Myometrial cell (primary cell): ENCODE results near the gene OR1G1. TPM values are rescaled to one million over a fixed set of nuclear protein-coding genes. Genes with fewer than 3 reads are reported as not detected.

Experiments used
- total RNA-seq: library from RNA; depleted of rRNA; stranded (reverse); fragments of >200 nt; gene quantifications from 2 replicates; pipeline ENCODE4 v1.2.3, GENCODE V29; 2015

The OR1G1 gene
- total RNA-seq, result not detected in 2 replicates

GRCh38 chr17:3127451-3127850, at the start of gene OR1G1:
Gene OR1G1 (minus strand): TSS chr17:3127551. CDS start chr17:3127551, 0 bp downstream.

GRCh38 chr17:3104322-3104721, 23.0 kb downstream of the OR1G1 start, which contains the start of gene OR1D2:
Gene OR1D2 (minus strand): TSS chr17:3104422. CDS start chr17:3092996, 11,426 bp downstream.

Other genes with a start within 250 kb of the OR1G1 start
- not detected in 2 replicates for gene OR1D5, start 63.9 kb downstream of the OR1G1 start, total RNA-seq
- gene OR1D2, start 23.1 kb downstream of the OR1G1 start, total RNA-seq, result not detected in 2 replicates
- not detected in 2 replicates for gene OR1A2, start 70.0 kb upstream of the OR1G1 start, total RNA-seq
- not detected in 2 replicates for gene OR1A1, start 80.1 kb upstream of the OR1G1 start, total RNA-seq
- gene OR3A1, start 170.8 kb upstream of the OR1G1 start, total RNA-seq, result not detected in 2 replicates